A549 (cell line): ENCODE results near the gene NRXN3.

Source experiments
- CTCF ChIP-seq: fragments of >200 bp; sonication (Bioruptor Twin); formaldehyde crosslinking; IDR thresholded peaks from 3 replicates; pipeline ENCODE4 v1.5.1; 2016
- MAZ ChIP-seq: fragments of 150-350 bp; IDR thresholded peaks from 2 replicates; pipeline ENCODE4 v1.6.1; 2014; ENCODE audit warnings: antibody characterized with exemption, low read depth, low read length, borderline replicate concordance
- POLR2A ChIP-seq: IDR thresholded peaks from 2 replicates; pipeline ENCODE4 v1.6.1; 2012; ENCODE audit warnings: mild to moderate bottlenecking, low read length

GRCh38 chr14:78561074-78561473, 390.9 kb downstream of the NRXN3 start:
- TF ChIP-seq MAZ (no peak), CTCF (no peak), POLR2A (no peak)
